Psoas muscle (tissue), 8 donors: Measurements from ENCODE around the gene CEBPG. TPM values are rescaled to one million over a fixed set of nuclear protein-coding genes. Genes with fewer than 3 reads are reported as not detected.
A peak's percentile ranks its signal among the peaks of the same experiment; 100 is the strongest.

Experiments
- ATAC-seq, 4 donors: fragments of 200-7000 bp; cut with Tn5 transposase; one replicate each; pipeline ENCODE4 v1.9.1; 2020; ENCODE audit warnings: moderate library complexity in 3 of 4, mild to moderate bottlenecking in 2 of 4
- DNase-seq, 2 donors: peaks; one replicate each; pipeline ENCODE4 v3.0.0-alpha.2; 2020
- H3K27ac ChIP-seq: fragments of 200-600 bp; one replicate; pipeline ENCODE4 v1.8.0; 2022
- H3K27me3 ChIP-seq, 3 donors: fragments of 200-600 bp in 1 of 3; one replicate each; pipeline versions ENCODE4 v1.6.1 to v1.8.0; 2013 to 2022; ENCODE audit warnings: low read length in 2 of 3, mild to moderate bottlenecking in 2 of 3, moderate library complexity in 1 of 3; ENCODE audit not compliant: insufficient read depth in 3 of 3
- H3K36me3 ChIP-seq, 2 donors: fragments of 200-600 bp in 1 of 2; one replicate each; pipeline versions ENCODE4 v1.6.1 to v1.8.0; 2013 to 2022; ENCODE audit warnings: low read depth in 1 of 2, mild to moderate bottlenecking in 1 of 2, moderate library complexity in 1 of 2; ENCODE audit not compliant: insufficient read depth in 1 of 2
- H3K4me1 ChIP-seq: fragments of 200-600 bp; one replicate; pipeline ENCODE4 v1.8.0; 2022
- H3K4me3 ChIP-seq: fragments of 200-600 bp; one replicate; pipeline ENCODE4 v1.8.0; 2022; ENCODE audit warnings: mild to moderate bottlenecking
- H3K9me3 ChIP-seq: fragments of 200-600 bp; one replicate; pipeline ENCODE4 v1.8.0; 2022
- WGBS, 3 donors: extraction: QIAGEN DNeasy Blood & Tissue Kit; methylation state at CpG; one replicate each; pipeline versions ENCODE4 v1.1.6 to v1.1.7; 2013; 5-methylcytosine and 5-hydroxymethylcytosine counted together
- intact Hi-C, 2 donors: fragments of 100-400 bp; cut with DNase I; formaldehyde crosslinking; loops; one replicate each; pipeline versions ENCODE4 v1.11.0 to v1.14.2; 2022
- long read RNA-seq, 2 donors: library from polyadenylated mRNA; unstranded; transcript quantifications; one replicate each; pipeline ENCODE4 v2.0.0, GENCODE V29; 2021
- polyA plus RNA-seq, 3 donors: library from polyadenylated mRNA; stranded (reverse); fragments of 200-250 nt; gene quantifications; one replicate each; pipeline ENCODE4 v1.2.3, GENCODE V29; 2013
- total RNA-seq, 4 donors: library from RNA; stranded (reverse); fragmentation: NEBNext Ultra II Directional in 2 of 4; extraction: Animal tissue kit (Norgen Biotek cat#: 25700) in 2 of 4; gene quantifications; one replicate each; pipeline versions ENCODE4 v1.2.1 to v1.2.4, GENCODE V29; 2021 to 2023
- TF ChIP-seq, protein P1 (sequence below): fragments of 200-600 bp; IDR thresholded peaks from one replicate; pipeline ENCODE4 v1.8.0; 2022; ENCODE audit warnings: antibody characterized with exemption
- donor health status: healthy with polysubstance abuse.
- donor health status: DM: no; HTN: no; CAD: no; lungs with moderate emphysema.
- donor health status: Bipolar disorder and iron deficiency.
- donor health status: healthy.
- donor health status: DM: yes; HTN: yes; CAD: no.
- donor health status: DM: no; HTN: no; CAD: no.
- donor health status: DM: no; HTN: no; CAD: no.
- donor health status: DM: yes; HTN: yes; CAD: no.

The CEBPG gene
- total RNA-seq (10 to 100 TPM; 29.9 to 54.5 (median 49.5) TPM), polyA plus RNA-seq (10 to 100 TPM; 47.0 to 95.7 (median 60.3) TPM)
- long read RNA-seq, donor 1, full-length matches to known transcripts = 33 of 37 reads
- long read RNA-seq, donor 1, partial matches to known transcripts = 0 of 37 reads
- long read RNA-seq, donor 1, other reads (novel, unspliced or antisense) = 4 of 37 reads
- long read RNA-seq, donor 2, full-length matches to known transcripts = 73 of 80 reads
- long read RNA-seq, donor 2, partial matches to known transcripts = 5 of 80 reads
- long read RNA-seq, donor 2, other reads (novel, unspliced or antisense) = 2 of 80 reads

DNA sequence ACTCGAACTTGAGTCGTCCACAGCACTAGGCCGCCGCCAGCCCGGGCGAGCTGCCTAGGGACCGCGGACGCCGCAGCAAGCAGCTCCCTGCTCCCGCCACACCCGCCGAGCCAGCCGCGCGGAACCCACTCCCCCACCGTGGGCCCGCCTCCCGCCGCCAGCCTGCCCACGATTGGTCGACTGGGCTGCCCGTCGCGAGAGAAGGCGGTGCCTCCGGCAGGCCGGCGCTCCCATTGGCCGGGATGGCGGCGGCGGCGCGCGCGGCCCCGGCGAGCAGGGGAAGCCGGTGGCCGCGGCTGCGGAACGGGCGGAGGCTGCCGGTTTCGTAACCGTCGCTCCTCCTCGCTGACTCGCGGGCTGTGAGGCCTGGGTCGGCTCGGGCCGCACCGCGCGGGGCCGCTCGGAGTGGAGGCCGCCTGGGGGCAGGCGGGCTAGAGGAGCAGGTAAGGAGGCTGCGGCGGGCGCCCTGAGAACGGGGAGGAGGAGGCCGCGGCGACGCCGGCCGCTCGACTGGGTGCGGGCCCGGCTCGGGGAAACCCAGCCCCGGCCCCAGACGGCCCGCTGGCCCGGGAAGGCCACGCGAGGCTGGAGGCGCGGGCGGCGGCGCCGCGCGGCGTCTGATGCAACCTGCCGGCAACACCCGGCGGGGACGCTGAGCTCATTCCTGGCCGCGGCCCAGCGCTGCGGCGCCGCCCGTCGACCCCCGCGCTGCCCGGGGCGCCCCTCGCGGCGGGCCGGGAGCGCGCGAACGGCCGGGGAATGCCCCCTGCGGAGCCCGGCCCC lies at the start of gene CEBPG:
CEBPG (plus strand) TSS at position 257 of the 783 bp plus-strand sequence. CDS start 5,531 bp downstream, outside the sequence.
- peak; percentile 96 to 98 for DNase-seq
- Histone ChIP-seq H3K27ac (peak within 1 kb of the TSS; percentile 97), H3K36me3 (no peaks in the 10 kb centered on the region), H3K9me3 (no peaks in the 10 kb centered on the region), H3K27me3 (no peaks in the 10 kb centered on the region), H3K4me1 (peaks cover 40% of the 10 kb centered on the region), H3K4me3 (peak within 1 kb of the TSS; percentile 87)
- peak; percentile 95 to 97 (median 96) for ATAC-seq
- intact Hi-C loops = loop anchor here (5.0 kb wide), 1 partner anchor 71 kb away; the partner anchor contains the start of gene CEBPA (in 2 of the 2)
- 0 to 1% (median 0%) methylated on average over 78 to 118 of the region's 118 CpGs for WGBS, 3 donors
- TF ChIP-seq, protein P1, sequence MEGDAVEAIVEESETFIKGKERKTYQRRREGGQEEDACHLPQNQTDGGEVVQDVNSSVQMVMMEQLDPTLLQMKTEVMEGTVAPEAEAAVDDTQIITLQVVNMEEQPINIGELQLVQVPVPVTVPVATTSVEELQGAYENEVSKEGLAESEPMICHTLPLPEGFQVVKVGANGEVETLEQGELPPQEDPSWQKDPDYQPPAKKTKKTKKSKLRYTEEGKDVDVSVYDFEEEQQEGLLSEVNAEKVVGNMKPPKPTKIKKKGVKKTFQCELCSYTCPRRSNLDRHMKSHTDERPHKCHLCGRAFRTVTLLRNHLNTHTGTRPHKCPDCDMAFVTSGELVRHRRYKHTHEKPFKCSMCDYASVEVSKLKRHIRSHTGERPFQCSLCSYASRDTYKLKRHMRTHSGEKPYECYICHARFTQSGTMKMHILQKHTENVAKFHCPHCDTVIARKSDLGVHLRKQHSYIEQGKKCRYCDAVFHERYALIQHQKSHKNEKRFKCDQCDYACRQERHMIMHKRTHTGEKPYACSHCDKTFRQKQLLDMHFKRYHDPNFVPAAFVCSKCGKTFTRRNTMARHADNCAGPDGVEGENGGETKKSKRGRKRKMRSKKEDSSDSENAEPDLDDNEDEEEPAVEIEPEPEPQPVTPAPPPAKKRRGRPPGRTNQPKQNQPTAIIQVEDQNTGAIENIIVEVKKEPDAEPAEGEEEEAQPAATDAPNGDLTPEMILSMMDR = peak; percentile 35

DNA sequence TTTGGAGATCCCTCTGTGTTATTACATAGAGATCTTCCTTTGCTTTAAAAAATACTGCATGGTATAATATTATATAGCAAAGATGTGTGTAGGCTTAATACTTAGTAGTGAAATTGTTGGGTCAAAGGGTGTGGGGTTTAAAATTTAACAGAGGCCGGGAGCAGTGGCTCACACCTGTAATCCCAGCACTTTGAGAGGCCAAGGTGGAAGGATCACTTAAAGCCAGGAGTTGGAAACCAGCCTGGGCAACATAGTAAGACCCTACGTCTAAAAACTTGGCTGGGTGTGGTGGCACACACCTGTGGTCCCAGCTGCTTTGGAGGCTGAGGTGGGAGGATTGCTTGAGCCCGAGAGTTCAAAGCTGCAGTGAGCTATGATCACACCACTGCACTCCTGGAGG lies 48.9 kb upstream of the CEBPG start:
- no peaks in the 10 kb centered on the region for H3K36me3 ChIP-seq
- no peak for ATAC-seq
- no peak overlapping the region for H3K4me3 ChIP-seq
- intact Hi-C loops = loop anchor here in 1 of 2 donors (5.0 kb wide), 1 partner anchor 43 kb away; no protein-coding TSS in a partner anchor
- H3K9me3 ChIP-seq = peaks cover 6% of the 10 kb centered on the region
- TF ChIP-seq, protein P1 = no peak
- peaks cover 0 to 5% (median 0%) of the 10 kb centered on the region in 3 donors for H3K27me3 ChIP-seq
- no peak for DNase-seq
- WGBS, 3 donors = 69 to 86% (median 75%) methylated on average over 3 of the region's 3 CpGs
- peaks cover 5% of the 10 kb centered on the region for H3K4me1 ChIP-seq
- H3K27ac ChIP-seq = no peak overlapping the region

DNA sequence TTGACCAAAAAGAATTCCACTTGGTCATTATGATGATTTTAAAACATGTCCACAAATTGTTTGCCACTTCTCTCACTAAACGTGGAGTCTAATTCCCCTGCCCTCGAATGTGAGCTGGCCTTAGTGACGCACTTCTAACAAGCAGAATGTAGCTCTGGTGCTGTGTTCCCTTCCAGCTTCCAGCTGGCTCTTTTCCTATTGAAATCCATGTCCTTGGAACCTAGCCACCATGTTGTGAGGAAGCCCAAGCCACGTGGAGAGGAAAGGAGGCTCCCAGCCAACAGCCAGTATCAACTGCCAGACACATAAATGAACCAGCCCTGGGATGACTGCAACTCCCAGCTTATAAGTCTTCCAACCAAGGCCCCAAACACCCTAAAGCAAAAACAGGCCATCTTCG lies 47.6 kb upstream of the CEBPG start:
- H3K27me3 ChIP-seq = peaks cover 0 to 5% (median 0%) of the 10 kb centered on the region in 3 donors
- no peaks in the 10 kb centered on the region for H3K36me3 ChIP-seq
- H3K27ac ChIP-seq = peak overlapping the region; percentile 75
- peak; percentile 90 to 97 (median 94) for ATAC-seq
- peak; percentile 72 to 87 for DNase-seq
- H3K4me3 ChIP-seq = no peak overlapping the region
- peaks cover 6% of the 10 kb centered on the region for H3K9me3 ChIP-seq
- peaks cover 5% of the 10 kb centered on the region for H3K4me1 ChIP-seq
- intact Hi-C loops = loop anchor here in 1 of 2 donors (5.0 kb wide), 1 partner anchor 41 kb away; no protein-coding TSS in a partner anchor
- TF ChIP-seq, protein P1 = no peak
- 18 to 24% (median 20%) methylated on average over 5 of the region's 5 CpGs for WGBS, 3 donors

DNA sequence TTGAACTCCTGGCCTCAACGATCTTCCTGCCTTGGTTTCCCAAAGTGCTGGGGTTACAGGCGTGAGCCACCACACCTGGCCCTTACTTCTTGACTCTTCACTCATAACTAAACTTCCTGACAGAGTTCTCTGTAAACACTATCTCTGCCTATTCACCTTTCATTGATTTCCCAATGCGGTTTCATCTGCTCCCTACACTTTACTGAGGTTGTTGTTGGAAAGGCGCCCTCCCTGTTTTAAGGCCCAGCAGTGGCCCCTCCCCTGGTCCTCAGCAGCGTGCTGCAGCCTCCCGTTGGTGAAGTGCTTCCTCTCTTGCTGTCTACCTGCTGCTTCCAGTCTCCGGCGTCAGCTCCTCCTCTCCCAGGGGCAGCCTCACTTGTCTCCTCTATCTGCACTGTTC lies 44.4 kb upstream of the CEBPG start:
- intact Hi-C loops = loop anchor here in 1 of 2 donors (5.0 kb wide), 1 partner anchor 38 kb away; no protein-coding TSS in a partner anchor
- no peak overlapping the region for H3K4me3 ChIP-seq
- H3K27ac ChIP-seq = no peak overlapping the region
- H3K9me3 ChIP-seq = no peaks in the 10 kb centered on the region
- H3K27me3 ChIP-seq = peaks cover 0 to 5% (median 0%) of the 10 kb centered on the region in 3 donors
- DNase-seq (no peak), ATAC-seq (no peak)
- H3K36me3 ChIP-seq = no peaks in the 10 kb centered on the region
- WGBS, 3 donors = 70 to 78% (median 74%) methylated on average over 8 of the region's 8 CpGs
- H3K4me1 ChIP-seq = peaks cover 5% of the 10 kb centered on the region
- TF ChIP-seq, protein P1 = no peak
